Liver (tissue), 9 donors: ENCODE data around the gene FGD5. TPM values are rescaled to one million over a fixed set of nuclear protein-coding genes. Genes with fewer than 3 reads are reported as not detected.

ENCODE experiments used
- DNase-seq: peaks from one replicate; pipeline ENCODE4 v3.0.0-alpha.2; 2017; ENCODE audit warnings: low spot score
- H3K27ac ChIP-seq, 2 donors: one replicate each; pipeline ENCODE4 v1.7.0; 2013; ENCODE audit warnings: inconsistent platforms in 2 of 2, low read length in 2 of 2, control low read depth in 1 of 2, low read depth in 1 of 2, mild to moderate bottlenecking in 1 of 2
- H3K27me3 ChIP-seq, 4 donors: one replicate each; pipeline versions ENCODE4 v1.6.1 to v1.7.0; 2013; ENCODE audit warnings: low read length in 3 of 4, inconsistent platforms in 1 of 4, mild to moderate bottlenecking in 1 of 4, moderate library complexity in 1 of 4; ENCODE audit not compliant: control insufficient read depth in 4 of 4, insufficient read depth in 4 of 4
- H3K36me3 ChIP-seq, 4 donors: one replicate each; pipeline versions ENCODE4 v1.6.1 to v1.7.0; 2013; ENCODE audit warnings: low read length in 3 of 4, mild to moderate bottlenecking in 3 of 4, low read depth in 1 of 4, moderate library complexity in 1 of 4; ENCODE audit not compliant: control insufficient read depth in 4 of 4, insufficient read depth in 3 of 4
- H3K4me1 ChIP-seq, 4 donors: one replicate each; pipeline versions ENCODE4 v1.6.1 to v1.7.0; 2013; ENCODE audit warnings: low read length in 3 of 4, mild to moderate bottlenecking in 3 of 4, moderate library complexity in 1 of 4; ENCODE audit not compliant: control insufficient read depth in 4 of 4, insufficient read depth in 4 of 4
- H3K4me3 ChIP-seq, 3 donors: one replicate each; pipeline versions ENCODE4 v1.6.1 to v1.7.0; 2013; ENCODE audit warnings: low read length in 3 of 3, control low read depth in 1 of 3, low read depth in 1 of 3, mild to moderate bottlenecking in 1 of 3
- H3K9ac ChIP-seq, 2 donors: one replicate each; pipeline ENCODE4 v1.7.0; 2013; ENCODE audit warnings: low read length in 2 of 2, mild to moderate bottlenecking in 2 of 2, moderate library complexity in 2 of 2, control low read depth in 1 of 2, low read depth in 1 of 2
- H3K9me3 ChIP-seq, 4 donors: one replicate each; pipeline versions ENCODE4 v1.6.1 to v1.7.0; 2013; ENCODE audit warnings: low read length in 3 of 4; ENCODE audit not compliant: control insufficient read depth in 4 of 4
- EGR1 ChIP-seq, 2 donors: IDR thresholded peaks; 2 replicates each; pipeline ENCODE4 v1.6.1; 2016 to 2018; ENCODE audit warnings: antibody characterized with exemption in 2 of 2, low read depth in 2 of 2
- FOXA1 ChIP-seq: IDR thresholded peaks from 2 replicates; pipeline ENCODE4 v1.6.1; 2016; ENCODE audit warnings: antibody characterized with exemption
- FOXA2 ChIP-seq: IDR thresholded peaks from 2 replicates; pipeline ENCODE4 v1.6.1; 2016; ENCODE audit warnings: antibody characterized with exemption
- GABPA ChIP-seq, 2 donors: IDR thresholded peaks in 1 of 2; conservative IDR thresholded peaks in 1 of 2; 2 replicates each; pipeline ENCODE4 v1.6.1; 2016; ENCODE audit warnings: antibody characterized with exemption in 2 of 2, mild to moderate bottlenecking in 1 of 2, moderate library complexity in 1 of 2
- HNF4A ChIP-seq, 2 donors: conservative IDR thresholded peaks; 2 replicates each; pipeline ENCODE4 v1.6.1; 2016; ENCODE audit warnings: antibody characterized with exemption in 2 of 2, mild to moderate bottlenecking in 2 of 2
- HNF4G ChIP-seq: IDR thresholded peaks from 2 replicates; pipeline ENCODE4 v1.6.1; 2016; ENCODE audit warnings: antibody characterized with exemption
- JUND ChIP-seq, 2 donors: IDR thresholded peaks; 2 replicates each; pipeline ENCODE4 v1.6.1; 2016; ENCODE audit warnings: antibody characterized with exemption in 2 of 2
- NR2F2 ChIP-seq: IDR thresholded peaks from 2 replicates; pipeline ENCODE4 v1.6.1; 2016; ENCODE audit warnings: antibody characterized with exemption
- RAD21 ChIP-seq, 2 donors: IDR thresholded peaks; 2 replicates each; pipeline ENCODE4 v1.6.1; 2016; ENCODE audit warnings: antibody characterized with exemption in 2 of 2, mild to moderate bottlenecking in 2 of 2
- RXRA ChIP-seq, 2 donors: IDR thresholded peaks; 2 replicates each; pipeline ENCODE4 v1.6.1; 2017 to 2018; ENCODE audit warnings: antibody characterized with exemption in 2 of 2, mild to moderate bottlenecking in 1 of 2
- SP1 ChIP-seq: IDR thresholded peaks from 2 replicates; pipeline ENCODE4 v1.6.1; 2018; ENCODE audit warnings: antibody characterized with exemption, mild to moderate bottlenecking
- TAF1 ChIP-seq: conservative IDR thresholded peaks from 2 replicates; pipeline ENCODE4 v1.6.1; 2016; ENCODE audit warnings: antibody characterized with exemption, mild to moderate bottlenecking
- YY1 ChIP-seq: IDR thresholded peaks from 2 replicates; pipeline ENCODE4 v1.6.1; 2016; ENCODE audit warnings: antibody characterized with exemption, mild to moderate bottlenecking
- WGBS: extraction: QIAGEN DNeasy Blood & Tissue Kit; methylation state at CpG from one replicate; pipeline ENCODE4 v1.1.7; 2013; 5-methylcytosine and 5-hydroxymethylcytosine counted together
- polyA plus RNA-seq, 2 donors: library from polyadenylated mRNA; stranded (reverse) in 1 of 2; unstranded in 1 of 2; fragments of 200-250 nt in 1 of 2; fragments of >200 nt in 1 of 2; fragmentation: Nextera tagmentation in 1 of 2; extraction: Ambion mirVana in 1 of 2; gene quantifications; one replicate each; pipeline versions ENCODE4 v1.2.1 to v1.2.3, GENCODE V29; 2013 to 2015
- total RNA-seq, 2 donors: library from RNA; depleted of rRNA; stranded (reverse); fragments of >200 nt; gene quantifications; one replicate each; pipeline ENCODE4 v1.2.3, GENCODE V29; 2014
- TF ChIP-seq, protein P1 (sequence below): IDR thresholded peaks from 2 replicates; pipeline ENCODE4 v1.6.1; 2016; ENCODE audit warnings: antibody characterized with exemption, mild to moderate bottlenecking
- TF ChIP-seq, protein P2 (sequence below): IDR thresholded peaks from 2 replicates; pipeline ENCODE4 v1.6.1; 2016; ENCODE audit warnings: antibody characterized with exemption
- TF ChIP-seq, protein P3 (sequence below): IDR thresholded peaks from 2 replicates; pipeline ENCODE4 v1.6.1; 2016; ENCODE audit warnings: antibody characterized with exemption
- TF ChIP-seq, protein P4 (sequence below): IDR thresholded peaks from 2 replicates; pipeline ENCODE4 v1.6.1; 2016; ENCODE audit warnings: antibody characterized with exemption
- TF ChIP-seq, protein P5 (sequence below): fragments of 150-350 bp; IDR thresholded peaks from 2 replicates; pipeline ENCODE4 v1.5.1; 2017; ENCODE audit warnings: improper control_type of control experiment, low read depth, low read length; ENCODE audit not compliant: missing input control
- donor health status: healthy.
- donor health status: healthy.
- donor health status: healthy.
- donor health status: healthy.
- donor health status: healthy.

FGD5 gene
- total and polyA plus RNA-seq, 4 donors: 2.0 to 6.3 (median 3.1) TPM

DNA sequence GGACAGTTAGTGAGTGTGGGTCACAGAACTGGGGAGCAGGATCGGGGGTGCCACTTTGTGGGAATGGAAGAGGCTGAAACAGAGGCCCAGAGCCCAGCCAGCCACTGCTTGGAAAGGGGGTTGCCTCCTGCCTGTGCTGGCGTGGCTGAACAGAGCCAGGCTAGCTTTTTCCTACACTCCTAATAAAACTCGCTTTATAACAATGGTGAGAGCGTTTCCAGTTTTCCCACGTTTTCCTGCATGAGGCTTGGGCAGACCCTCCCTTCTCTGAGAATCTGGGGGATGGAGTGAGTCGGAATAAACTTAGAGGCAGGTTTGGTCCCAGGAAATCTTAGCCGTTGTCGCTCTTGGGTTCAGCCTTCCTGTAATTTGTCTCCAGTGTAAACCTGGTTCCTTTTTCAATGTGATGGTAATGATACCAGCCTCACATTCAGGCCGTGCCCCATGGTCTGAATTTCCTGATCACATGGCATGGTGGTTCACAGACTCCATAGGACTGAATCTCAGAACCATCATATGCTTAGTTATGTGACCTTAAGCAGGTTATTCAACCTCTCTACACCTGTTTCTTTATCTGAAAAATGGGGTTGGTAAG lies 6.5 kb upstream of the FGD5 start:
- Histone ChIP-seq H3K27ac (no peak overlapping the region), H3K4me3 (peak overlapping the region in 1 of 3 donors; percentile 53), H3K36me3 (no peaks in the 10 kb centered on the region), H3K4me1 (peaks cover 3 to 13% (median 7%) of the 10 kb centered on the region in 4 donors), H3K27me3 (no peaks in the 10 kb centered on the region), H3K9me3 (no peaks in the 10 kb centered on the region), H3K9ac (no peak overlapping the region)
- no peak for DNase-seq
- TF ChIP-seq FOXA1 (no peak), NR2F2 (no peak), JUND (IDR thresholded peaks at IDR 0.05) (no peak), SP1 (no peak), EGR1 (IDR thresholded peaks at IDR 0.05; ENCODE audit: low read depth in 2 of 2) (no peak), RXRA (IDR thresholded peaks at IDR 0.05) (no peak), YY1 (no peak), GABPA (IDR thresholded peaks at IDR 0.05 in 1 of 2, conservative IDR thresholded peaks at IDR 0.05 in 1 of 2) (no peak), HNF4G (no peak), HNF4A (conservative IDR thresholded peaks at IDR 0.05) (no peak), RAD21 (IDR thresholded peaks at IDR 0.05) (no peak), FOXA2 (no peak), TAF1 (no peak)
- TF ChIP-seq, protein P1, sequence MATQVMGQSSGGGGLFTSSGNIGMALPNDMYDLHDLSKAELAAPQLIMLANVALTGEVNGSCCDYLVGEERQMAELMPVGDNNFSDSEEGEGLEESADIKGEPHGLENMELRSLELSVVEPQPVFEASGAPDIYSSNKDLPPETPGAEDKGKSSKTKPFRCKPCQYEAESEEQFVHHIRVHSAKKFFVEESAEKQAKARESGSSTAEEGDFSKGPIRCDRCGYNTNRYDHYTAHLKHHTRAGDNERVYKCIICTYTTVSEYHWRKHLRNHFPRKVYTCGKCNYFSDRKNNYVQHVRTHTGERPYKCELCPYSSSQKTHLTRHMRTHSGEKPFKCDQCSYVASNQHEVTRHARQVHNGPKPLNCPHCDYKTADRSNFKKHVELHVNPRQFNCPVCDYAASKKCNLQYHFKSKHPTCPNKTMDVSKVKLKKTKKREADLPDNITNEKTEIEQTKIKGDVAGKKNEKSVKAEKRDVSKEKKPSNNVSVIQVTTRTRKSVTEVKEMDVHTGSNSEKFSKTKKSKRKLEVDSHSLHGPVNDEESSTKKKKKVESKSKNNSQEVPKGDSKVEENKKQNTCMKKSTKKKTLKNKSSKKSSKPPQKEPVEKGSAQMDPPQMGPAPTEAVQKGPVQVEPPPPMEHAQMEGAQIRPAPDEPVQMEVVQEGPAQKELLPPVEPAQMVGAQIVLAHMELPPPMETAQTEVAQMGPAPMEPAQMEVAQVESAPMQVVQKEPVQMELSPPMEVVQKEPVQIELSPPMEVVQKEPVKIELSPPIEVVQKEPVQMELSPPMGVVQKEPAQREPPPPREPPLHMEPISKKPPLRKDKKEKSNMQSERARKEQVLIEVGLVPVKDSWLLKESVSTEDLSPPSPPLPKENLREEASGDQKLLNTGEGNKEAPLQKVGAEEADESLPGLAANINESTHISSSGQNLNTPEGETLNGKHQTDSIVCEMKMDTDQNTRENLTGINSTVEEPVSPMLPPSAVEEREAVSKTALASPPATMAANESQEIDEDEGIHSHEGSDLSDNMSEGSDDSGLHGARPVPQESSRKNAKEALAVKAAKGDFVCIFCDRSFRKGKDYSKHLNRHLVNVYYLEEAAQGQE: no peak
- TF ChIP-seq, protein P2, sequence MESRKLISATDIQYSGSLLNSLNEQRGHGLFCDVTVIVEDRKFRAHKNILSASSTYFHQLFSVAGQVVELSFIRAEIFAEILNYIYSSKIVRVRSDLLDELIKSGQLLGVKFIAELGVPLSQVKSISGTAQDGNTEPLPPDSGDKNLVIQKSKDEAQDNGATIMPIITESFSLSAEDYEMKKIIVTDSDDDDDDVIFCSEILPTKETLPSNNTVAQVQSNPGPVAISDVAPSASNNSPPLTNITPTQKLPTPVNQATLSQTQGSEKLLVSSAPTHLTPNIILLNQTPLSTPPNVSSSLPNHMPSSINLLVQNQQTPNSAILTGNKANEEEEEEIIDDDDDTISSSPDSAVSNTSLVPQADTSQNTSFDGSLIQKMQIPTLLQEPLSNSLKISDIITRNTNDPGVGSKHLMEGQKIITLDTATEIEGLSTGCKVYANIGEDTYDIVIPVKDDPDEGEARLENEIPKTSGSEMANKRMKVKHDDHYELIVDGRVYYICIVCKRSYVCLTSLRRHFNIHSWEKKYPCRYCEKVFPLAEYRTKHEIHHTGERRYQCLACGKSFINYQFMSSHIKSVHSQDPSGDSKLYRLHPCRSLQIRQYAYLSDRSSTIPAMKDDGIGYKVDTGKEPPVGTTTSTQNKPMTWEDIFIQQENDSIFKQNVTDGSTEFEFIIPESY: no peak
- TF ChIP-seq, protein P3, sequence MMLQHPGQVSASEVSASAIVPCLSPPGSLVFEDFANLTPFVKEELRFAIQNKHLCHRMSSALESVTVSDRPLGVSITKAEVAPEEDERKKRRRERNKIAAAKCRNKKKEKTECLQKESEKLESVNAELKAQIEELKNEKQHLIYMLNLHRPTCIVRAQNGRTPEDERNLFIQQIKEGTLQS: no peak
- TF ChIP-seq, protein P4, sequence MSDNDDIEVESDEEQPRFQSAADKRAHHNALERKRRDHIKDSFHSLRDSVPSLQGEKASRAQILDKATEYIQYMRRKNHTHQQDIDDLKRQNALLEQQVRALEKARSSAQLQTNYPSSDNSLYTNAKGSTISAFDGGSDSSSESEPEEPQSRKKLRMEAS: no peak
- TF ChIP-seq, protein P5, sequence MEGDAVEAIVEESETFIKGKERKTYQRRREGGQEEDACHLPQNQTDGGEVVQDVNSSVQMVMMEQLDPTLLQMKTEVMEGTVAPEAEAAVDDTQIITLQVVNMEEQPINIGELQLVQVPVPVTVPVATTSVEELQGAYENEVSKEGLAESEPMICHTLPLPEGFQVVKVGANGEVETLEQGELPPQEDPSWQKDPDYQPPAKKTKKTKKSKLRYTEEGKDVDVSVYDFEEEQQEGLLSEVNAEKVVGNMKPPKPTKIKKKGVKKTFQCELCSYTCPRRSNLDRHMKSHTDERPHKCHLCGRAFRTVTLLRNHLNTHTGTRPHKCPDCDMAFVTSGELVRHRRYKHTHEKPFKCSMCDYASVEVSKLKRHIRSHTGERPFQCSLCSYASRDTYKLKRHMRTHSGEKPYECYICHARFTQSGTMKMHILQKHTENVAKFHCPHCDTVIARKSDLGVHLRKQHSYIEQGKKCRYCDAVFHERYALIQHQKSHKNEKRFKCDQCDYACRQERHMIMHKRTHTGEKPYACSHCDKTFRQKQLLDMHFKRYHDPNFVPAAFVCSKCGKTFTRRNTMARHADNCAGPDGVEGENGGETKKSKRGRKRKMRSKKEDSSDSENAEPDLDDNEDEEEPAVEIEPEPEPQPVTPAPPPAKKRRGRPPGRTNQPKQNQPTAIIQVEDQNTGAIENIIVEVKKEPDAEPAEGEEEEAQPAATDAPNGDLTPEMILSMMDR: no peak
- 72% methylated on average over 9 of the region's 9 CpGs for WGBS
